GM19025 (cell line): ENCODE results near the gene FANCD2.
"Not testable (repeated sequence)": the region's sequence is repeated elsewhere in the genome, so short reads cannot be mapped to it uniquely, and the experiment has no call there.

Experiments used
- ATAC-seq: cut with Tn5 transposase; IDR thresholded peaks from one replicate; pipeline ENCODE4 v1.9.1; 2021; ENCODE audit warnings: mild to moderate bottlenecking, low read depth, moderate library complexity; ENCODE audit not compliant: unreplicated experiment

FANCD2 gene

DNA sequence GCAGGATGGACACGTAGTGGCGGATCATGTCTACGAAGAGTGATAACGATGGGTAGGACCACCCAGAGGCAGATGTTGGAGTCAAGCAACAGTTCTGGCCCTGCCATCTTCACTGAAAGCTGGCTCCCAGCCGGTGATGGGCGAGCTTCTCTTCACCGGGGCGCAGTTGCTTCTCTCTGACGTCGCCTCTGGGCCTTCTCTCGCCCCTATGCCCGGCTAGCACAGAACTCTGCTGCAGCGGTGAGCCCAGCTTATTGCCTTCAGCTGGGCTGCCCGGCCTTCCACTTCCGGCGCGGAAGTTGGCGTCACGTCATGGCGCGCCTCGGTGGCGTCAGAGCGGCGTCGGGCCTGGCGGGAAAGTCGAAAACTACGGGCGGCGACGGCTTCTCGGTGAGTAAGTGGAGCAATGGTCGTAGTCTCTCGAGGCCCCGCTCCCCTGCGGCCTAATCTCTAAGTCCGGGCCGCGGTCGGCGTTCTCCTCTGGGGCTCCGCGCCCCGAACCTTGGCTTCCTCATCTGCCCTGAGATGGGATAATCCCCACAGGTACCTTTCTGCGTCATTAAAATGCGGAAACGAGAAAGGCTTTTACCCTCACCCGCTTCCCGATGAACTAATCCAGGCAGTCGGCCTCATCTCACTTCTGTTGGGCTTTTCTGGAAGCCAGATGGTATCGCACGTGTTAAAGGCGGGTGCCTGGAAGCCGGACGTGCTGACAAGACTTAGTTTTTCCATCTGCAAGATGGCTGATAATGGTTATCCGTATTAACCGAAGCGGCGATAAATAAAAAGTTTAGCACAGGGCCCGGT lies at the start of gene FANCD2:
TSS of gene FANCD2 (plus strand) at position 354 of the 807 bp plus-strand sequence. CDS start 2,221 bp downstream, outside the sequence.
- ATAC-seq, result peak; percentile 88

DNA sequence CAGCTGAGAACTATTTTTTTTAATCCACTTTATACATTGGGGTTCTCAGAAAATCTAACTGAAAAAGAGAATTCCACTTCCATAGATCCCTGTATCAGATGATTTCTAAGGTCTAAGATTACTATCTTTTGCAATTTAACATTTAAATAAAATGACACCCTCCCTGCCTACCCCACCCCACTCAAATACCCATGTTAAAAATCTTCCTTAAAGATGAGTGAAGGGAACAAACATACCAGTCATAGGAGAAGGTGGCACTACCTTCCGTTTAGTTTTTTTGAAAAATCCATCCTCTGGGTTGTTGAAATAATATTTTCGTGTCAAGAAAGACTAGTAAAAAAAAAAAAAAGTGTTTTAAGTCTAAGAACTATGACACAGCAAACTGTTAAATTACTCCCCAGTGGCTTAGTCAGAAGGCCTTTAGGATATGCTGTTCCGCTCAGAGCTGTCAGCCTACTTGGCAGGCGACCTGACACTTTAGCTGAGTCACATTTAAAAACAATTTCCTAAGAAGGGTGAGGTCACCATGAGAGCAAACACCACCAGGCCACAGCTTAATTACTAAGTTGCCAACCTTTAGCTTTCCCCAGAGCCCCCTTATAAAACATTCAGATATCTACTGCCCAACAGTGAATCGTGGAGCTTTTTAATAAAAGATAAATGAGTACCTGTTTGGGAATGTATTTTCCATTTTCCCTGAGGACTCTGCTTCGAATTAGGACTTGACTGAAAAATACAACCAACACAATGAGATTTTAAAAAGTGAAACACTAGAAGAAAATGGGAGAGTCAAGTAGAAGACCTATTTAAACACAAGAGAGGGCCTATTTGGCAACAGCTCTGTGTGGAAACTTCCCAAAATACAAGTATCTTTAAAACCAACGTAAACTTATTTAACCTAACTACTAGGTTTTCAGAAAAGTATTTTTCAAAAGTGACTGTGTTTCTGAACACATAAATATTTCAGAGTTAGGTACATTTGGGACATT lies 49.2 kb upstream of the FANCD2 start:
- ATAC-seq, result no peak

DNA sequence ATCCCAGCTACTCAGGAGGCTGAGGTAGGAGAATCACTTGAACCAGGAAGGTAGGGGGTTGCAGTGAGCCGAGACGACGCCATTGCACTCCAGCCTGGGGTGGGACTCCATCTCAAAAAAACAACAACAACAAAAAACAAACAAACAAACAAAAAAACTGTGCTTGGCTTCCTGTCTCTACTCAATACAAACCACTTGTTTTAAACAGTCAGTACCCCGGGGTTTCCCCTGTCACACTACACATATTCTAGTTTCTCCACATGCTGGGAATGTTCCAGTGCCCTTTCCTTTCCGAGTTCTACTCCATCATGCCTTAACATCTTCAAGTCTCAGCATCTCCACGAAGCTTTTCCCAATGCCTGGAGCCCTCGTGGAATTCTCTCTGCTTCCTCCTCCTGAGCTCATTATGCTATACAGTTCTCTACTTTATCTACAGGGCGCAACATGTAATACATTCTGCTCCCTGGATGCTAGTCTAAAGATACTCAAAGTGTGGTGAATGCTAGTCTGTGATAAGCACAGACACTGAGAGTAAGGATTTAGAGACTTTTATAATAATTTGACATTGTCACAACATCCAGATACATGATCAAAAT lies 47.4 kb upstream of the FANCD2 start:
- ATAC-seq, result no peak

DNA sequence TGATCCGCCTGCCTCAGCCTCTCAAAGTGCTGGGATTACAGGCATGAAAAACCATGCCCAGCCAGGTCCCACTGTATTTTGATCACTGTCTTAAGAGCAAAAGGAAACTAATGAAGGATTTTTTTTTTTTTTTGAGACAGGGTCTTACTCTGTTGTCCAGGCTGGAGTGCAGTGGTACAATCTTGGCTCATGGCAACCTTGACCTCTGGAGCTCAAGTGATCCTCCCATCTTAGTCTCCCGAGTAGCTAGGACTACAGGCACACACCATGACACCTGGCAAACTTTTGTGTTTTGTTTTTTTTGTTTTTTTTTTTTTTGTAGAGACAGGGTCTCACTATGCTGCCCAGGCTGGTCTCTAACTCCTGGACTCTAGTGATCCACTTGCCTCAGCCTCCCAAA lies 46.0 kb upstream of the FANCD2 start:
- no peak for ATAC-seq

DNA sequence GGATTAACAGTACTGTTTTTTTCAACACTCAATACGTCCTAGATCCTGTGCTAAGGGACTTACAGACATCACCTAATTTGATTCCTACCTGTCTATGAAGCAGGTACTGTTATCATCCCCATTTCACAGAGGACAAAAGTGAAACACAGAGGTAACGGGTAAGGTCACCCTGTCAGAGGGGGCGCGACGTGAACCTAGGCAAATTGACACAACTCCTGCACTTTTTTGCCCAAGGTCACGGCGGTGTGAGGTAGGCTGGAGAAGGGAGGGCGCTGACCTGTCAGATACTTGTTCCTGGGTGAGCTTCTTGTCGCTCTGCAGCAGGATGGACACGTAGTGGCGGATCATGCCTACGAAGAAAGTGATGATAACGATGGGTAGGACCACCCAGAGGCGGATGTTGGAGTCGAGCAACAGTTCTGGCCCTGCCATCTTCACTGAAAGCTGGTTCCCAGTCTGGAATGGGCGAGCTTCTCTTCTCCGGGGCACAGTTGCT lies 40.0 kb upstream of the FANCD2 start:
- ATAC-seq, result peak; percentile 22

DNA sequence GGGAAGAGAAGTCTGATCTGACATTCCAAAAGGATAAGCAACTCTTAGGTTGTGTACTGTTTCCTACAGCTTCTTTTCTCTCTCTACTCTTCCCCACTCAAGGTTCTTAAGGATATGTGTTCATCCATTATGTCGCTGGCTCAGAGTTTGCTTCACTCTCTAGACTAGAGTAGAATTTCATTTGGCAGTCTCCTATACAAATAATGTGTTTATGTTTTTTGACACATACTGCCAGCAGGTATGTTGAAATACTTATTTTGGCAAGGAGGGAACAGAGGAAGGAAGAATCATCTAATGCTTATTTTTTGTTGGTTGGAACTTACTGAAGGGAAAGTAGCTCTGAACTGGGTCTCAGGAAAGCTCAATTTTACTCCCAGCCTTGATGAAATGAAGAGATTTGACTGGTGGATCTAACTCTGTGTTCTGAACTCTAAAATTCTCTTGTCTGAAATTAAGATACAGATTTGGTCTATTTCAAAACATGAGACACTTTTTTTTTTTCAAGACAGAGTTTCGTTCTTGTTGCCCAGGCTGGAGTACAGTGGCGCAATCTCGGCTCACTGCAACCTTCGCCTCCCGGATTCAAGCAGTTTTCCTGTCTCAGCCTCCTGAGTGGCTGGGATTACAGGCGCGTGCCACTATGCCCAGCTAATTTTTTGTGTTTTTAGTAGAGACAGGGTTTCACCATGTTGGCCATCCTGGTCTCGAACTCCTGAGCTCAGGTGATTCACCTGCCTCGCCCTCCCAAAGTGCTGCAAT lies 32.0 kb upstream of the FANCD2 start:
- no peak for ATAC-seq

DNA sequence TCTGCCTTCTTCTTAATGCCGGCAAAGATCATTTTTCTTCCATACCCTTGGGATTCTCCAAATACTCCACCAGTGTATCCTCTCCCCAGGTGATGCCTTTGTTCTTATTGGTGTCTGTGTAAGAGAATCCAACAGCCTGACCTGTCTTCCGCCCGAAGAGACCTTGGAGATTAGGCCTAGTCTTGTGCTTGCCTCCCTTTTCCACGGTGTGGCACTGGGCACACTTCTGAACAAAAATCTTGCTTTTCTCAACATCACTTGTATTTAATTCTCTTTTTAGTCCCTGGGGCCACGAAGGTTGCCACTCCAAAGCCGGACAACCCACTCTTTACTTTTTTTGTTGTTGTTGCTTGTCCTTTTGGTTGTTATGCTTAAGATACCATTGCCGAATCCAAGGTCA lies 25.6 kb upstream of the FANCD2 start:
- ATAC-seq, result no peak

DNA sequence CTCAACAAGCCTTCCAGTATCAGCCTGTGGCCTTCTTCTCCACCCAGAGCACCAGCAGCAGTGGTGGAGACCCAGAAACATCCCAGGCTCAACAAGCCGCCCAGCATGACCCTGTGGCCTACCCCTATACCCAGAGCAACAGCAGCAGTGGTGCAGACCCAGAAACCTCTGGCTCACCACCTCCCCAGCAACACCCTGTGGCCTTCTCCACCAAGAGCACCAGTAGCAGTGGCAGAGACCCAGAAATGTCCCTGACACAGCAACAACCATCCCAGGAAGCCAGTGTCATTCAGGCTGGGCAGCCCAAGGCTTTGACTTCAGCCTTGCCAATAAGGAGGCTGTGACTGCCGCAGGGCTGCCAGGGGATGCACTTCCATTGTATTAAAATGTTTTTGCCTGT lies 23.3 kb upstream of the FANCD2 start:
- no peak for ATAC-seq

DNA sequence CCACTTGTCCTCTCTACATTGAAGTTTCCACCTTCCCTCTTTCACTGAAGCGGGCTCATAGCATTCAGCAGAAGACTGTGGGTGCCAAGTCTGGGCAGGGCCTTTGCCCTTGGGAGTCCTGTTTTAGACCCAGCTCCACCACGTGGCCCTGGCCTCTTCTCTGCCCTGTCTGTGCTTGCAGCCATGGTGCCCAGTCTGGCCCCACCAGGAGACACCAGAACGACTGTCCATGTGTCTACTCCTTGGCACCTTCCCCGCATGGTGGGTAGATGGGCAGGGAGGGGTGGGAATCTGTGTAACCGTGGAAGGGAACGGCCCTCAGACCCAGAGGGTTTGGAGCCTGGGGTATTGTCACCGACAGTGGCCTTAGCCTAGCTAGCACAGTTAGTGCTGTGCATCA lies 21.7 kb upstream of the FANCD2 start:
- ATAC-seq, result no peak

DNA sequence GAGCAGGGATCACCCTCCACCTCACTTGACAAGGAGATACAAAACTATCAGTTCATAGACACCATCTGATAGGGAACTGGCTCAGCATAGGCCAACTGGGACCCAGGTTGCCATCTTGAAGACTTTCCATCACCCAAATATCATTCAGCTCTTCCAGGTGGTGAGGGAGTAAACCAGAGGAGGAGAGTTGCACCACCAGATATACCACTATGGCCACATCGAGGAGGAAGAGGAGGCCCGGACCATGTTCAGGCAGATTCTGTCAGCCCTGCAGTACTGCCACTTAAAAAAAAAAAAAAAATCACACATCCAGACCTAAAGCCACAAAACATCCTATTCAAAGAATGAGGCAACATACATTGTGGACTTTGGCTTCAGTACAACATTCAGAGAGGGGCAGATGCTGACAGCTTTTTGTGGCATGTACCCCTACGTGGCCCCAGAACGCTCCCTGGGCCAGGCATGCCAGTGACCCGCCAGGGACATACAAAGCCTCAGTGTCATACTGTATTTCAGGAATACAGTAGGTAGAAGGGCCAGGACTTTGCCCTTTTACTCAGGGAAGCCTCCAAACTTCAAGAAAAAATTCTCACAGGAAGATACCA lies 21.2 kb upstream of the FANCD2 start:
- no peak for ATAC-seq

DNA sequence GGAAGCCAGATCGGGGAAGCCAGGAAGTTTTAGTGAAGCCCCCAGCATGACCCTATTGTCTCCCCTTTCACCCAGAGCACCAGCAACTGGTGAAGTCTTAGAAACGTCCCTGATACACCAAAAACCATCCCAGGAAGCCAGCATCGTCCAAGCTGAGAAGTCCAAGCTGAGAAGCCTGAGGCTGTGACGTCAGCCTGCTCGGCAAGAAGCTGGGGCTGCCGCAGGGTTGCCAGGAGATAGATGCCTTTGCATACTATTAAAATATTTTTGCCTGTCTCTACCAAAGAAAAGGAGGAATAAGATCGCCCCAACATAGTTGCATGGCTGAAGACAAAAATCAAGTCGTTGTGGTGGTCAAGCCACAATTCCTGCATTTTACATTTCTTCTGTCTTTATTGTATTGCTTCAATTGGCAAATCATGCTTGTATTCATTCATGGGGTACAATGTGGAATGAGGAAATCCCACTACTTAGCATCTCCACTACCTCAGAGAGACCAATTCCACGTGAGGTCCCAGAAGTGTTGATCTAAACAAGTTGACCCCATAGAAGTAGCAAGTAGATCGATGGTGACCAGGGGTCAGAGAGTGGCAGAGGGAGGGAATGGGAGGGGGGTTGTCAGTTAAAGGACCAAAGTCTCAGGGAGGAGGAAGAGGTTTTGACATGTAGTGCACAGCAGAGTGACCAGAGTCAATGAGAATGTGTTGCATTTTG lies 20.0 kb upstream of the FANCD2 start:
- no peak for ATAC-seq

DNA sequence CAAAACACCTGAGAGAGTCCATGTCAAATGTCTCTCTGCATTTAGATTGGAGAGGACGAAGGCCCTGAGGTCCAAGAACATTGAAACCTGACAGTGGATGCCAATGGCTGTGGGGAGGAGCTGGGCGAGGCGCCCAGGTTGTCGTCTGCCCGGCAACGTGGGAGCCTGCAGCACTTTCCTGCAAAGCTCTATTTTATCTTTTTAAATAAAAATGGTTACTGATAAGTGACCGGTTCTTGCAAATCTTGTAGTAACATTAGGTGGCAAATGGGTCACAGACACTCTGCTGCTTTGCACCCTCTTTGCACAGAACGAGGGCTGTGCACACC lies 19.5 kb upstream of the FANCD2 start:
- no peak for ATAC-seq

DNA sequence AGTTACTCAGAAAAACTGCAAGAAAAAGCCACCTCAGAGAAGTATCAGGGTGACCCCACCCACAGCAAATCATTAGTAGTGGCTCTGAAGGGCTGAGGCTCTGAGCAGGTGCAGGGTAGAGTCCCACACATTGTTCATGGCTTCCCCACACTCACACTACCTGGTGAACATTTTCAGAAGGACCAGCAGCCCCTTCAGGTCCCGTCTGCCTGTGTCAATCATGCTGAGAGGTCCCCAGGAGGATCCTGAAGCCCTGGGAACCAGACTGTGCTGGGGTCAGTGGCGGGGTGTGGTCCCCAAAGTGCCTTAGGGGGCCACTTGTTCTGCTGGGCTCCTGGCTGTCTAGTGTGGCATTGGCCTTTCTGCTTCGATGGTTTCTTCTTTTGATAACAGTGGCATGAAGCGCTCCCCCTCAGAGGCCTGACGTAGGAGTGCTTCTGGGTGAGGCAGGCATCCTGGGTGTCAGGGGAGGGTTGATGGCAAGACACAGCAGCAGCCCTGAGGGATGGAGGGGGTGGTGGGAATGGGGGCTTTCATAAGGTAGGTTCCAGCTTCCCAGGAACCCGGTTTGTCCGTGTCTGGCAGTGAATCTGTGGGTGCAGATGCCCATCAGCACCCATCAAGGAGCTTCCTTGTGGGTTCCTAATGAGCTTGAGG lies 19.0 kb upstream of the FANCD2 start:
- no peak for ATAC-seq

DNA sequence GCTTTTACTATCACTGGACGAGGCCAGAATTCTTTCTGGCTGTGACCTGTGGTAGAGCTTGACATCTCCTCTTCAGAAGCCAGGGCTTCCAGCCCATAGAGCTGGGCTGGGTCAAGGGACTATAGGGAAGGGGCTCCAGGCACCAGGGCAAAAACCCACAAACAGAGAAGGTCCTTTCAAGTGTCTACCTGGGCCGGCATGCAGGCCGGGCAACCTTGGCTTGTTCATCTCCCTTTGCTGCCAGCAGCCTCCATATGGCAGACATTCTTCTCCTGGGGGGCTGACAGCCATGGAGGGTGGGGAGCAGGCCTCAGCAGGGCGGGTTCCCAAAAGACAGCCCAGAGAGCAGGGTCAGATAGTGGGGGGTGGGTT lies 18.0 kb upstream of the FANCD2 start:
- ATAC-seq, result not testable (repeated sequence)

DNA sequence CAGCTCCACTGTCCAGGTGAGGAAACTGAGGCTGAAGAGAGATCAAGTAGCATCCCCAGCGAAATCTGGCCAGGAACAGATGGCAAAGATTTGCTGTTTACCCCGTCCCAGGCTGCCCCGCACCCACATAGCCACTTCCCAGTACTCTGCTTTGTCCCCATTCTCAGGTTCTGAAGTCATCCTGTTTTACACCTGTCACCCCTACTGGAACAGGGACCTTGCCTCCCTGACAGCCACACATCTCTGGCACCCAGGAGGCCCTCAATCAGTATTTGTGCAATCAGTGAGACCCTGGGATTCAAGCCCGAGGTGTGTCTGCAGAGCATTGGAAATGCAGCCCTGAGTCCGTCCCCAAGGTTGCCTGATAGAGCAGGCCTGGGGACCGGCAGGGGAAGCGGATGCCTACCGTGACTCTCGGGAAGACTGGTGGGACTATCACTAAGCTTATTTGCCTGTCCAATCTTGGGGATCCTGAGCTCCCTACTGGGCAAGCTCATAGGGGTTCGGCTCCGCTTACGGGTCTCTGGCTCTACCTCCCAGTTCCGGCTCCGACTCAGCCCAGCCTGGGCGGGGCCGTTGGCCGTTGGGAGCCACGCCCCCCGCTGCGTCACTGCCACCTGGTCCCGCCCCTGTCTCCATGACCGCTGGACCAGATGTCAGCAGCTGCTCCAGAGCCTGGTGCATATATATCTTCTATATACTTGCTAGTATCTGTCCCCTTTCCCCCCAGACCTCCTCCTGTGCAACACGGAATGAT lies 17.5 kb upstream of the FANCD2 start:
- peak; percentile 63 for ATAC-seq

DNA sequence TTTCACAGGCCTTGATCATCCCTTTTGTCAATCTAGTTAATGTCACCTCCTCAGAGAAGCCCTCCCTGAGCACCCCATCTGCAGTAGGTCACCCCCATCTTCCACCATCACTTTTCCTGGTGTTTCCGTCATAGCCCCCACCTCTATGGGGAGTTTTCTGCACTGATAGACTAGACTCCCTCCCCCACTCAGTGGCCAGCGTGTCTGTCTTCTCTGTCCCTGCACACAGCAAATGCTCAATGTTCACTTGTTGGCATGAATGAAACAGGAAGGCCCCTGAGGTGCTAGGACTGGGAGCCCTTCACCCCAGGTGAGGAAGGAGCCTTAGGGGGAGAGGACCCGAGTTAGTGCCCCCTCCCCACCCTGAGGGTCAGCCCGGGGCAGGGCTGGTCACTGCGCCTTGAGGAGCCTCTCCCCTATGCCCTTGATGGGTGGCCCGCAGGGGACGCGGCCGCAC lies 15.8 kb upstream of the FANCD2 start:
- ATAC-seq, result no peak

DNA sequence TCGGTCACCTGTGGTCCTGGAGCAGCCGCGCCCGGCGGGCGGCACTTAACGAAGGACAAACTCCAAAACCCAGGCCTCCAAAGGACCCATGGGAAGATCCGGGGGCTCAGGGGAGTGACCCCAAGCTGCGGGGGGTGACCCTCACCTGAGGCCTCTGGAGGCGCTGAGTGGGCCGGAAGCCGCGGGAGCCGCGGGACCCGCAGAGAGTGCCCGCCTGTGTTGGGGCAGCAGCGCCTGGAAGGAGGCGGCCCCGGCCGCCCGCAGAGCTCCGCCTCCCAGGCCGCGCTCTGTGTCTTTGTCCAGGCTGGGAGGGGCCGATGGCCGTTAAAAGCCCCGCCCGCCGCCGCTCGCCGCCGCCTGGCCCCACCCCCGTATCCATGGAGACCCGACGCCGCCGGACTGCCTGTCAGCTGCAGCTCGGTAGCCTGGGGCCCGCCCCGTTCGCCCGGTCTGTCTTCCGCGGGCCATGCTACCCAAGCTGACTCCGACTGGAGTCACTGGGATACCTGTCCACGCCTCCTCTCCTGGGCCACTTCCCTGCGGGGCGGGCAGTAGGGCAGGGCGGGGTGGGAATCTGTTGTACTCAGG lies 15.3 kb upstream of the FANCD2 start:
- ATAC-seq, result peak; percentile 86

DNA sequence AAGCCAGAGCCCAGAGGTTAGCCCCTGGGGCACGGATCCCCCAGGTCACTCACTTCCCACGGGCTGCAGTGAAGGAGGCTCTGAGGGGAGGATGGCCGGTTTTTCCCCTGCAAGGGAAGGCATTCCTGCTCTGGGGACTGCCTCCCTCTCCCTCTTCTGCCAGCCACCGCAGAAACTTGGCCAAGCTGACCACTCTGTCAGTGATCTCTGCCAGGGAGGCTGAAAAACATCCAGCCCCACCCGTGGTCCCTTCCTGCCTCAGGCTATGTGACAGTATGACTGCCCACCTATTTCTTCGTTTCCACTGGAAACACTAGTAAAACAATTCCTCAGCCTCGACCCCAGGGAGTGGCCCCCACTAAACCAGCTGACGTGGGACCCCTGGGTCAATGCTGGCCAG lies 14.6 kb upstream of the FANCD2 start:
- no peak for ATAC-seq
